ENCODE data around the gene ATP6AP2. TPM values are rescaled to one million over a fixed set of nuclear protein-coding genes. Genes with fewer than 3 reads are reported as not detected.
"Not testable (repeated sequence)": the region's sequence is repeated elsewhere in the genome, so short reads cannot be mapped to it uniquely, and the experiment has no call there.

The ATP6AP2 gene
- total and polyA plus RNA-seq, 2 of the 8 experiments (the other 6 are each of a cell fraction or from before 2014, with no cell fraction given), result 66.0 to 86.2 TPM

GRCh38 chrX:40571164-40571563, 9.6 kb upstream of the ATP6AP2 start:
- H2BK15ac ChIP-seq (ENCODE audit: low read length); H3K4me3 ChIP-seq (ENCODE audit: extremely low read depth in 1 of 4, insufficient read depth in 2 of 4, low read depth in 3 of 4, low read length in 4 of 4); H2BK12ac ChIP-seq (ENCODE audit: low read depth, low read length); FAIRE-seq; H4K8ac ChIP-seq (ENCODE audit: extremely low read depth, insufficient read depth, low read length); H4K20me1 ChIP-seq (replicated peaks in 1 of 2; ENCODE audit: control insufficient read depth in 1 of 2, insufficient read depth in 2 of 2, low read length in 2 of 2); H3K14ac ChIP-seq (ENCODE audit: insufficient read length); H3K9me3 ChIP-seq (ENCODE audit: insufficient read depth in 2 of 2, low read depth in 1 of 2, low read length in 1 of 2); H3K23ac ChIP-seq (ENCODE audit: insufficient read length); H3K56ac ChIP-seq (replicated peaks; ENCODE audit: insufficient read length, low read depth, low read length); H3K18ac ChIP-seq (ENCODE audit: extremely low read depth, low read length); H3K23me2 ChIP-seq (ENCODE audit: low read depth, low read length); H4K5ac ChIP-seq (ENCODE audit: insufficient read length, low read depth, low read length); H3K79me2 ChIP-seq (ENCODE audit: control insufficient read depth in 1 of 2, insufficient read depth in 2 of 2, low read length in 2 of 2); H2BK120ac ChIP-seq (replicated peaks; ENCODE audit: low read depth, low read length); H3K27me3 ChIP-seq (replicated peaks in 1 of 4; ENCODE audit: control insufficient read depth in 3 of 4, extremely low read depth in 1 of 4, insufficient read depth in 3 of 4, low read length in 3 of 4); H4K91ac ChIP-seq (replicated peaks; ENCODE audit: insufficient read length, low read length); H3K4me1 ChIP-seq (replicated peaks in 1 of 4; ENCODE audit: control insufficient read depth in 3 of 4, insufficient read depth in 4 of 4, low read length in 3 of 4); DNase-seq (ENCODE audit: low read depth in 1 of 2, low spot score in 2 of 2); H3K4ac ChIP-seq (replicated peaks; ENCODE audit: insufficient read length, low read depth, low read length); H2AK5ac ChIP-seq (ENCODE audit: low read depth, low read length); H2AFZ ChIP-seq (ENCODE audit: low read length); H2BK20ac ChIP-seq (ENCODE audit: low read length); H2BK5ac ChIP-seq (ENCODE audit: low read depth, low read length); H3K79me1 ChIP-seq (ENCODE audit: low read depth, low read length); H3K36me3 ChIP-seq (ENCODE audit: control insufficient read depth in 2 of 4, insufficient read depth in 4 of 4, low read length in 3 of 4); H3K4me2 ChIP-seq (ENCODE audit: insufficient read depth in 1 of 2, low read depth in 2 of 2, low read length in 2 of 2); POLR2A ChIA-PET (ENCODE audit: partially characterized antibody); H3K9ac ChIP-seq (replicated peaks in 1 of 4; ENCODE audit: extremely low read depth in 1 of 4, low read depth in 3 of 4, low read length in 3 of 4); H3K27ac ChIP-seq (ENCODE audit: low read depth, low read length): not testable (repeated sequence)
- CTCF ChIA-PET (ENCODE audit: partially characterized antibody), result interaction anchor here (0.7 to 1.0 kb wide), 3 partner anchors 10 to 576 kb away, joined by 3 read pairs; partner anchors contain the start of gene ATP6AP2
- 86% methylated on average over 5 of the region's 5 CpGs; no CpG with 5 or more reads in 1 of the 2 experiments for WGBS, 2 experiments (ENCODE audit: extremely low coverage in 1 of 2, insufficient coverage in 1 of 2, insufficient read length in 1 of 2, insufficient replicate concordance in 2 of 2, low coverage in 1 of 2, low lambda C conversion rate in 2 of 2, missing lambda C conversion rate in 1 of 2)
